Measurements from ENCODE around the gene LONRF3.

DNA sequence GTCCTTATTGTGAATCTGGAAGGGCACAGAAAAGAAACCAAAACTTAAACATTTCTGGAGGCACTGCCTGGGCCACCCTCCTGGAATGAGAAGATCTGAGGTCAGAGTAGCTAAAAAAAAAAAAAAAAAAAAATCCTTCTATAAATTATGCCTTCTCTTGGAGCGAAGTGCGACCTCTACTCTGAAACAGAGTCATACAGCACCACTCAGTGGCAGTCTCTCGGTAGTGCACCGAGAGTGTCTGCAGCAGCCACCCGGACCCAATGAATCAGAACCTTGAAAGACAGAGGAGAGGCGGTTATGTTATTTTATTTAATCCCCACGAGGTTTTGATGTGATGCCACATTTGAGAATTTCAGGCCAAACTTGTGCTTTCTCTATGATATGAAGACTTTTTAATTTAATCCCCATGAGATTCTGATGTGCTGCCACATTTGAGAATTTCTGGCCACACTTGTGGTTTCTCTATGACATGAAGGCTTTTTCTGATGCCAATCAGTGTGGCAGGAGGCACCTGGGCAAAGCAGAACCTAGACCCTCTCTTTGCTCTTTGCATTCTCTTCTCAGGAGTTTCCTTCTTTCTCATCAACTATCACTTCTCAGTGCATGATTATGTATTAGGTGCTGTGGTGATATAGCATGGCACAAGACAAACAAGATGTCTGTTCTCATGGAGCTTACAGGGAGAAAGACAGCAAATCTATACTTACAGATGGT lies 92.8 kb downstream of the LONRF3 start:
- TF ChIP-seq, protein P1, sequence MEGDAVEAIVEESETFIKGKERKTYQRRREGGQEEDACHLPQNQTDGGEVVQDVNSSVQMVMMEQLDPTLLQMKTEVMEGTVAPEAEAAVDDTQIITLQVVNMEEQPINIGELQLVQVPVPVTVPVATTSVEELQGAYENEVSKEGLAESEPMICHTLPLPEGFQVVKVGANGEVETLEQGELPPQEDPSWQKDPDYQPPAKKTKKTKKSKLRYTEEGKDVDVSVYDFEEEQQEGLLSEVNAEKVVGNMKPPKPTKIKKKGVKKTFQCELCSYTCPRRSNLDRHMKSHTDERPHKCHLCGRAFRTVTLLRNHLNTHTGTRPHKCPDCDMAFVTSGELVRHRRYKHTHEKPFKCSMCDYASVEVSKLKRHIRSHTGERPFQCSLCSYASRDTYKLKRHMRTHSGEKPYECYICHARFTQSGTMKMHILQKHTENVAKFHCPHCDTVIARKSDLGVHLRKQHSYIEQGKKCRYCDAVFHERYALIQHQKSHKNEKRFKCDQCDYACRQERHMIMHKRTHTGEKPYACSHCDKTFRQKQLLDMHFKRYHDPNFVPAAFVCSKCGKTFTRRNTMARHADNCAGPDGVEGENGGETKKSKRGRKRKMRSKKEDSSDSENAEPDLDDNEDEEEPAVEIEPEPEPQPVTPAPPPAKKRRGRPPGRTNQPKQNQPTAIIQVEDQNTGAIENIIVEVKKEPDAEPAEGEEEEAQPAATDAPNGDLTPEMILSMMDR (IDR thresholded peaks at IDR 0.05): peak; percentile 20 to 71 (median 58)
- TF ChIP-seq POLR2A (IDR thresholded peaks at IDR 0.05): no peak

All from body of pancreas (tissue), 4 donors.